ENCODE results near the gene ITPRIPL2. TPM values are rescaled to one million over a fixed set of nuclear protein-coding genes. Genes with fewer than 3 reads are reported as not detected.
A peak's percentile ranks its signal among the peaks of the same experiment; 100 is the strongest.

ITPRIPL2 gene
- total and polyA plus RNA-seq, 2 of the 13 experiments (the other 11 are each of a cell fraction or from before 2014, with no cell fraction given) = 5.9 to 12.6 TPM

- TF ChIP-seq ZNF710 (CRISPR knock-in tag; IDR thresholded peaks at IDR 0.05; ENCODE audit: borderline replicate concordance) (no peak), PAF1 (CRISPR knock-in tag; IDR thresholded peaks at IDR 0.05) (no peak), SCMH1 (CRISPR knock-in tag; IDR thresholded peaks at IDR 0.05; ENCODE audit: borderline replicate concordance) (no peak), ZNF564 (CRISPR knock-in tag; IDR thresholded peaks at IDR 0.05) (no peak), MAF1 (CRISPR knock-in tag; IDR thresholded peaks at IDR 0.05; ENCODE audit: borderline replicate concordance) (no peak), ZNF543 (CRISPR knock-in tag; IDR thresholded peaks at IDR 0.05) (0 out of 2 replicates have a peak, but pooled peaks have one; percentile 4), ZXDC (CRISPR knock-in tag; IDR thresholded peaks at IDR 0.05) (no peak), ZC3H13 (CRISPR knock-in tag; IDR thresholded peaks at IDR 0.05) (0 out of 2 replicates have a peak, but pooled peaks have one; percentile 0), ZNF703 (CRISPR knock-in tag; IDR thresholded peaks at IDR 0.05; ENCODE audit: borderline replicate concordance) (0 out of 2 replicates have a peak, but pooled peaks have one; percentile 27), ZBTB38 (CRISPR knock-in tag; IDR thresholded peaks at IDR 0.05) (peak; percentile 100)
- TF ChIP-seq, protein P1, sequence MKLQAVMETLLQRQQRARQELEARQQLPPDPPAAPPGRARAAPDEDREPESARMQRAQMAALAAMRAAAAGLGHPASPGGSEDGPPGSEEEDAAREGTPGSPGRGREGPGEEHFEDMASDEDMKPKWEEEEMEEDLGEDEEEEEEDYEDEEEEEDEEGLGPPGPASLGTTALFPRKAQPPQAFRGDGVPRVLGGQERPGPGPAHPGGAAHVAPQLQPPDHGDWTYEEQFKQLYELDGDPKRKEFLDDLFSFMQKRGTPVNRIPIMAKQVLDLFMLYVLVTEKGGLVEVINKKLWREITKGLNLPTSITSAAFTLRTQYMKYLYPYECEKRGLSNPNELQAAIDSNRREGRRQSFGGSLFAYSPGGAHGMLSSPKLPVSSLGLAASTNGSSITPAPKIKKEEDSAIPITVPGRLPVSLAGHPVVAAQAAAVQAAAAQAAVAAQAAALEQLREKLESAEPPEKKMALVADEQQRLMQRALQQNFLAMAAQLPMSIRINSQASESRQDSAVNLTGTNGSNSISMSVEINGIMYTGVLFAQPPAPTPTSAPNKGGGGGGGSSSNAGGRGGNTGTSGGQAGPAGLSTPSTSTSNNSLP (IDR thresholded peaks at IDR 0.05; ENCODE audit: low read depth, low read length) = no peak
- TF ChIP-seq, protein P2, sequence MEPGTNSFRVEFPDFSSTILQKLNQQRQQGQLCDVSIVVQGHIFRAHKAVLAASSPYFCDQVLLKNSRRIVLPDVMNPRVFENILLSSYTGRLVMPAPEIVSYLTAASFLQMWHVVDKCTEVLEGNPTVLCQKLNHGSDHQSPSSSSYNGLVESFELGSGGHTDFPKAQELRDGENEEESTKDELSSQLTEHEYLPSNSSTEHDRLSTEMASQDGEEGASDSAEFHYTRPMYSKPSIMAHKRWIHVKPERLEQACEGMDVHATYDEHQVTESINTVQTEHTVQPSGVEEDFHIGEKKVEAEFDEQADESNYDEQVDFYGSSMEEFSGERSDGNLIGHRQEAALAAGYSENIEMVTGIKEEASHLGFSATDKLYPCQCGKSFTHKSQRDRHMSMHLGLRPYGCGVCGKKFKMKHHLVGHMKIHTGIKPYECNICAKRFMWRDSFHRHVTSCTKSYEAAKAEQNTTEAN (CRISPR knock-in tag; conservative IDR thresholded peaks at IDR 0.05) = no peak
- TF ChIP-seq, protein P3, sequence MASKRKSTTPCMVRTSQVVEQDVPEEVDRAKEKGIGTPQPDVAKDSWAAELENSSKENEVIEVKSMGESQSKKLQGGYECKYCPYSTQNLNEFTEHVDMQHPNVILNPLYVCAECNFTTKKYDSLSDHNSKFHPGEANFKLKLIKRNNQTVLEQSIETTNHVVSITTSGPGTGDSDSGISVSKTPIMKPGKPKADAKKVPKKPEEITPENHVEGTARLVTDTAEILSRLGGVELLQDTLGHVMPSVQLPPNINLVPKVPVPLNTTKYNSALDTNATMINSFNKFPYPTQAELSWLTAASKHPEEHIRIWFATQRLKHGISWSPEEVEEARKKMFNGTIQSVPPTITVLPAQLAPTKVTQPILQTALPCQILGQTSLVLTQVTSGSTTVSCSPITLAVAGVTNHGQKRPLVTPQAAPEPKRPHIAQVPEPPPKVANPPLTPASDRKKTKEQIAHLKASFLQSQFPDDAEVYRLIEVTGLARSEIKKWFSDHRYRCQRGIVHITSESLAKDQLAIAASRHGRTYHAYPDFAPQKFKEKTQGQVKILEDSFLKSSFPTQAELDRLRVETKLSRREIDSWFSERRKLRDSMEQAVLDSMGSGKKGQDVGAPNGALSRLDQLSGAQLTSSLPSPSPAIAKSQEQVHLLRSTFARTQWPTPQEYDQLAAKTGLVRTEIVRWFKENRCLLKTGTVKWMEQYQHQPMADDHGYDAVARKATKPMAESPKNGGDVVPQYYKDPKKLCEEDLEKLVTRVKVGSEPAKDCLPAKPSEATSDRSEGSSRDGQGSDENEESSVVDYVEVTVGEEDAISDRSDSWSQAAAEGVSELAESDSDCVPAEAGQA (IDR thresholded peaks at IDR 0.05; ENCODE audit: low read depth) = peak; percentile 42; the same call in 1 of the 2 replicates
- TF ChIP-seq, protein P3 (CRISPR knock-in tag; IDR thresholded peaks at IDR 0.05; ENCODE audit: borderline replicate concordance) = no peak
These were observed 789 bp downstream of the ITPRIPL2 start (continued) for GRCh38 chr16:19114359-19115147.

Measured in HepG2 (cell line).